HepG2 (cell line): ENCODE measurements around the gene ROM1. TPM values are rescaled to one million over a fixed set of nuclear protein-coding genes. Genes with fewer than 3 reads are reported as not detected.

ENCODE experiments used
- CTCF ChIP-seq: sonication (generic); formaldehyde crosslinking; IDR thresholded peaks from 2 replicates; pipeline ENCODE4 v1.5.0; 2020; ENCODE audit warnings: mild to moderate bottlenecking, missing genetic modification reagents, moderate library complexity
- ELF3 ChIP-seq: IDR thresholded peaks from 2 replicates; pipeline ENCODE4 v1.6.1; 2016; ENCODE audit warnings: missing genetic modification reagents, missing compliant biosample characterization
- ERF ChIP-seq: IDR thresholded peaks from 2 replicates; pipeline ENCODE4 v1.6.1; 2018; ENCODE audit warnings: missing biosample characterization, missing genetic modification reagents
- HMGXB4 ChIP-seq, 2 experiments: sonication (generic) in 1 of 2; formaldehyde crosslinking in 1 of 2; IDR thresholded peaks; 2 replicates each; pipeline versions ENCODE4 v1.4.0 to v1.6.1; 2018 to 2020; ENCODE audit warnings: missing genetic modification reagents in 2 of 2, borderline replicate concordance in 1 of 2, low read depth in 1 of 2, mild to moderate bottlenecking in 1 of 2, missing biosample characterization in 1 of 2
- HNF1B ChIP-seq: sonication (generic); formaldehyde crosslinking; IDR thresholded peaks from 2 replicates; pipeline ENCODE4 v1.5.1; 2020; ENCODE audit warnings: mild to moderate bottlenecking, moderate library complexity, missing genetic modification reagents
- NFE2L2 ChIP-seq: fragments of 150-350 bp; IDR thresholded peaks from 2 replicates; pipeline ENCODE4 v1.6.1; 2014; ENCODE audit warnings: low read length
- PATZ1 ChIP-seq: sonication (generic); formaldehyde crosslinking; IDR thresholded peaks from 2 replicates; pipeline ENCODE4 v1.4.0; 2020; ENCODE audit warnings: missing genetic modification reagents
- PRPF4 ChIP-seq: fragments of 200-400 bp; formaldehyde crosslinking; IDR thresholded peaks from 2 replicates; pipeline ENCODE4 v1.6.1; 2016; ENCODE audit warnings: low read length, low read depth; ENCODE audit not compliant: poor library complexity, severe bottlenecking
- SNAPC2 ChIP-seq: sonication (generic); formaldehyde crosslinking; IDR thresholded peaks from 2 replicates; pipeline ENCODE4 v1.8.1; 2022; ENCODE audit warnings: mild to moderate bottlenecking, missing genetic modification reagents
- STAG1 ChIP-seq: sonication (generic); formaldehyde crosslinking; IDR thresholded peaks from 2 replicates; pipeline ENCODE4 v1.4.0; 2020; ENCODE audit warnings: missing genetic modification reagents
- TEAD3 ChIP-seq: optimal IDR thresholded peaks from 2 replicates; pipeline ENCODE3; 2016; ENCODE audit warnings: borderline replicate concordance
- YY1 ChIP-seq: IDR thresholded peaks from 2 replicates; pipeline ENCODE4 v1.6.1; 2011; ENCODE audit warnings: low read length, low read depth, moderate library complexity, mild to moderate bottlenecking; ENCODE audit not compliant: insufficient read depth, insufficient replicate concordance
- ZNF557 ChIP-seq: sonication (generic); formaldehyde crosslinking; IDR thresholded peaks from 2 replicates; pipeline ENCODE4 v1.4.0; 2020; ENCODE audit warnings: missing genetic modification reagents
- ZNF574 ChIP-seq: sonication (generic); formaldehyde crosslinking; IDR thresholded peaks from 2 replicates; pipeline ENCODE4 v1.4.0; 2020; ENCODE audit warnings: missing genetic modification reagents
- ZSCAN12 ChIP-seq: sonication (generic); formaldehyde crosslinking; IDR thresholded peaks from 2 replicates; pipeline ENCODE4 v1.9.0; 2021; ENCODE audit warnings: mild to moderate bottlenecking, missing genetic modification reagents
- ZUFSP ChIP-seq: sonication (generic); formaldehyde crosslinking; IDR thresholded peaks from 2 replicates; pipeline ENCODE4 v1.9.0; 2021; ENCODE audit warnings: missing genetic modification reagents, mild to moderate bottlenecking, borderline replicate concordance
- polyA plus RNA-seq, 8 experiments: library from polyadenylated mRNA; depleted of rRNA in 3 of 8; stranded (reverse) in 7 of 8; unstranded in 1 of 8; fragments of >200 nt; fragmentation: Illumina TruSeq in 4 of 8; extraction: Trizol in 4 of 8; gene quantifications; 2 replicates each; pipeline versions ENCODE4 v1.2.1 to v1.2.3, GENCODE V29; 2011 to 2016; ENCODE audit warnings: low read depth in 4 of 8, missing spikeins in 1 of 8, mixed read lengths in 1 of 8; ENCODE audit not compliant: insufficient read depth in 1 of 8
- total RNA-seq, 5 experiments: library from RNA; depleted of rRNA; stranded (reverse); fragments of >200 nt; fragmentation: Illumina TruSeq; extraction: Trizol; gene quantifications; 2 replicates each; pipeline ENCODE4 v1.2.3, GENCODE V29; 2016; ENCODE audit warnings: low read depth in 1 of 5

ROM1 gene
- total and polyA plus RNA-seq, 2 of the 13 experiments (the other 11 are each of a cell fraction or from before 2014, with no cell fraction given) = 1.2 to 2.4 TPM

GRCh38 chr11:62593434-62594044 lies 19.5 kb upstream of the ROM1 start (continued):
- TF ChIP-seq CTCF = peak; percentile 85
- TF ChIP-seq ZUFSP (CRISPR knock-in tag) = no peak
- 0 out of 2 replicates have a peak, but pooled peaks have one; percentile 19 for TF ChIP-seq ZNF574 (CRISPR knock-in tag)
- TF ChIP-seq PATZ1 (CRISPR knock-in tag) = peak; percentile 36; the same call in 1 of the 2 replicates
- 0 out of 2 replicates have a peak, but pooled peaks have one; percentile 19 for TF ChIP-seq ELF3 (CRISPR knock-in tag)
- TF ChIP-seq STAG1 (CRISPR knock-in tag) = peak; percentile 64
- TF ChIP-seq TEAD3 = peak; percentile 10
- no peak for TF ChIP-seq ZNF557 (CRISPR knock-in tag)
- no peak for TF ChIP-seq ERF (CRISPR knock-in tag)
- TF ChIP-seq ZSCAN12 (CRISPR knock-in tag) = no peak
- TF ChIP-seq PRPF4 = peak; percentile 43
- TF ChIP-seq SNAPC2 (CRISPR knock-in tag) = no peak
- peak; percentile 27 for TF ChIP-seq YY1
- no peak for TF ChIP-seq NFE2L2
- peak in 1 of 2 experiments; percentile 41; a peak in 1 of 4 replicates for TF ChIP-seq HMGXB4 (CRISPR knock-in tag; IDR thresholded peaks at IDR 0.05; ENCODE audit: borderline replicate concordance in 1 of 2, low read depth in 1 of 2)
- TF ChIP-seq HNF1B (CRISPR knock-in tag) = 0 out of 2 replicates have a peak, but pooled peaks have one; percentile 19
